ENCODE results near the gene DLST. TPM values are rescaled to one million over a fixed set of nuclear protein-coding genes. Genes with fewer than 3 reads are reported as not detected.

The DLST gene
- total RNA-seq, 2 experiments from 2014 or later = 126 to 132 TPM

Other genes with a start within 250 kb of the DLST start
- 10 to 100 TPM; 29.1 to 29.5 TPM for gene AREL1, start 168.8 kb upstream of the DLST start, total RNA-seq
- gene FCF1, start 168.8 kb upstream of the DLST start, total RNA-seq = 10 to 100 TPM; 83.8 to 87.5 TPM
- 10 to 100 TPM; 46.5 to 47.0 TPM for gene YLPM1, start 118.6 kb upstream of the DLST start, total RNA-seq
- gene PROX2, start 5.8 kb upstream of the DLST start, total RNA-seq = under 1 TPM; 0.07 to 0.41 TPM
- 1 to 10 TPM; 4.5 to 6.8 TPM for gene RPS6KL1, start 41.3 kb downstream of the DLST start, total RNA-seq
- gene PGF, start 73.7 kb downstream of the DLST start, total RNA-seq = under 1 TPM in 1 of 2 experiments, not detected in 1; 0.10 TPM
- gene EIF2B2, start 121.0 kb downstream of the DLST start, total RNA-seq = 10 to 100 TPM; 64.8 to 65.4 TPM
- 10 to 100 TPM; 17.3 to 18.5 TPM for gene MLH3, start 169.6 kb downstream of the DLST start, total RNA-seq
- 10 to 100 TPM; 46.3 to 50.5 TPM for gene ACYP1, start 182.1 kb downstream of the DLST start, total RNA-seq
- gene ZC2HC1C, start 187.7 kb downstream of the DLST start, total RNA-seq = under 1 TPM; 0.64 to 0.86 TPM
- gene NEK9, start 245.1 kb downstream of the DLST start, total RNA-seq = 10 to 100 TPM; 53.5 to 55.6 TPM

Measured in activated naive CD4-positive, alpha-beta T cell treated with anti-CD3 and anti-CD28 coated beads for 36 hours (primary cell).